Astrocyte of the cerebellum (primary cell): ENCODE results near the gene OGDHL.

ENCODE experiments used
- DNase-seq: peaks from one replicate; pipeline ENCODE4 v3.0.0-alpha.2; 2011; ENCODE audit warnings: low read depth
- H3K4me3 ChIP-seq: 2 replicates; pipeline ENCODE4 v1.5.1; 2011; ENCODE audit warnings: mild to moderate bottlenecking, low read depth, low read length, moderate library complexity
- CTCF ChIP-seq: IDR thresholded peaks from 2 replicates; pipeline ENCODE4 v1.5.1; 2012; ENCODE audit warnings: low read length, low read depth, moderate library complexity, mild to moderate bottlenecking; ENCODE audit errors: missing control alignments
- in situ Hi-C: cut with HindIII; loops from 2 replicates; pipeline ENCODE4 v1.10.0; 2017; ENCODE audit warnings: low sequenced_read_pairs

Gene OGDHL

GRCh38 chr10:49768329-49768728 is 6.2 kb upstream of the OGDHL start:
- H3K4me3 ChIP-seq, result no peak overlapping the region
- in situ Hi-C loops, result no loop called here
- DNase-seq, result no peak

GRCh38 chr10:49767752-49768151 is 5.6 kb upstream of the OGDHL start:
- in situ Hi-C loops, result no loop called here
- DNase-seq, result no peak
- no peak overlapping the region for H3K4me3 ChIP-seq
- no peak for TF ChIP-seq CTCF

More at GRCh38 chr10:49768329-49768728, 6.2 kb upstream of the OGDHL start:
- no peak for TF ChIP-seq CTCF

GRCh38 chr10:49766484-49766883 is 4.4 kb upstream of the OGDHL start:
- no peak for DNase-seq
- no peak for TF ChIP-seq CTCF
- no peak overlapping the region for H3K4me3 ChIP-seq
- in situ Hi-C loops, result no loop called here

GRCh38 chr10:49762566-49762877 is 399 bp upstream of the OGDHL start:
- DNase-seq, result no peak
- TF ChIP-seq CTCF, result no peak
- peak overlapping the region; percentile 50 for H3K4me3 ChIP-seq
- in situ Hi-C loops, result no loop called here

- in situ Hi-C loops, result no loop called here
- no peak for DNase-seq
- no peak for TF ChIP-seq CTCF
- peak overlapping the region; percentile 50 for H3K4me3 ChIP-seq
These were observed 828 bp downstream of the OGDHL start for GRCh38 chr10:49761201-49761788.

GRCh38 chr10:49760789-49761188 is 1.3 kb downstream of the OGDHL start:
- no peak overlapping the region for H3K4me3 ChIP-seq
- no peak for DNase-seq
- TF ChIP-seq CTCF, result no peak
- in situ Hi-C loops, result no loop called here
